ENCODE results near the gene PACSIN2. TPM values are rescaled to one million over a fixed set of nuclear protein-coding genes. Genes with fewer than 3 reads are reported as not detected.
"Not testable (repeated sequence)": the region's sequence is repeated elsewhere in the genome, so short reads cannot be mapped to it uniquely, and the experiment has no call there.

PACSIN2 gene
- total RNA-seq, 1 experiment from 2014 or later, result 103 TPM

GRCh38 chr22:43031617-43032016 is 16.7 kb upstream of the PACSIN2 start:
- H3K9me2 ChIP-seq (ENCODE audit: insufficient read depth), result no peaks in the 10 kb centered on the region
- H3K4me1 ChIP-seq (replicated peaks; ENCODE audit: insufficient read depth), result peaks cover 19% of the 10 kb centered on the region
- H3K4me2 ChIP-seq, result no peak overlapping the region
- no peaks in the 10 kb centered on the region for H3K36me3 ChIP-seq (ENCODE audit: low read depth)
- H3K27me3 ChIP-seq (ENCODE audit: insufficient read depth, low read depth), result no peaks in the 10 kb centered on the region
- ChIA-PET CTCF (no interaction called here), POLR2A (ENCODE audit: unreplicated experiment) (no interaction called here)
- H3K9me3 ChIP-seq (ENCODE audit: insufficient read depth, low read depth), result no peaks in the 10 kb centered on the region
- TF ChIP-seq CTCF (conservative IDR thresholded peaks at IDR 0.05) (no peak), EZH2 (IDR thresholded peaks at IDR 0.05; ENCODE audit: low read depth) (no peak)
- peaks cover 20% of the 10 kb centered on the region for H3F3A ChIP-seq (ENCODE audit: insufficient read depth, low read depth)
- no peak overlapping the region for H3K4me3 ChIP-seq
- no TSS peak for BruUV-seq (replicated peaks)
- intact Hi-C loops (cut with micrococcal nuclease; ENCODE audit: unreplicated experiment), result loop anchor here (5.0 kb wide), 1 partner anchor 39 kb away; no protein-coding TSS in a partner anchor
- H4K20me1 ChIP-seq (ENCODE audit: insufficient read depth), result no peaks in the 10 kb centered on the region
- H3K79me2 ChIP-seq (ENCODE audit: low read depth), result no peaks in the 10 kb centered on the region
- no peak overlapping the region for H3K27ac ChIP-seq
- H2AFZ ChIP-seq, result no peak overlapping the region
- no peak for DNase-seq

- Histone ChIP-seq H3K4me1 (replicated peaks; ENCODE audit: insufficient read depth) (peaks cover 17% of the 10 kb centered on the region), H3K9me2 (ENCODE audit: insufficient read depth) (no peaks in the 10 kb centered on the region), H3K27me3 (ENCODE audit: insufficient read depth, low read depth) (no peaks in the 10 kb centered on the region), H3K79me2 (ENCODE audit: low read depth) (peaks cover 11% of the 10 kb centered on the region), H3K27ac (no peak overlapping the region), H4K20me1 (ENCODE audit: insufficient read depth) (peaks cover 3% of the 10 kb centered on the region), H3K4me3 (no peak overlapping the region), H3K36me3 (ENCODE audit: low read depth) (no peaks in the 10 kb centered on the region), H3K9me3 (ENCODE audit: insufficient read depth, low read depth) (no peaks in the 10 kb centered on the region), H2AFZ (no peak overlapping the region), H3F3A (ENCODE audit: insufficient read depth, low read depth) (peaks cover 14% of the 10 kb centered on the region; the same call in 1 of the 2 replicates), H3K4me2 (no peak overlapping the region)
- TF ChIP-seq CTCF (conservative IDR thresholded peaks at IDR 0.05) (no peak), EZH2 (IDR thresholded peaks at IDR 0.05; ENCODE audit: low read depth) (no peak)
- no TSS peak for BruUV-seq (replicated peaks)
- CTCF ChIA-PET, result no interaction called here
- intact Hi-C loops (cut with micrococcal nuclease; ENCODE audit: unreplicated experiment), result no loop called here
- POLR2A ChIA-PET (ENCODE audit: unreplicated experiment), result interaction anchor here (0.5 kb wide), 1 partner anchor 85 kb away, joined by 3 read pairs; no protein-coding TSS in a partner anchor
- DNase-seq, result no peak
Measured at GRCh38 chr22:43018615-43019014, 3.7 kb upstream of the PACSIN2 start.

GRCh38 chr22:43017525-43018460 is 2.8 kb upstream of the PACSIN2 start:
- H3K79me2 ChIP-seq (ENCODE audit: low read depth), result peaks cover 19% of the 10 kb centered on the region
- POLR2A ChIA-PET (ENCODE audit: unreplicated experiment), result interaction anchor here (0.5 kb wide), 1 partner anchor 84 kb away, joined by 3 read pairs; no protein-coding TSS in a partner anchor
- no peaks in the 10 kb centered on the region for H3K27me3 ChIP-seq (ENCODE audit: insufficient read depth, low read depth)
- no peak overlapping the region for H3K4me3 ChIP-seq
- H2AFZ ChIP-seq, result no peak overlapping the region
- H3F3A ChIP-seq (ENCODE audit: insufficient read depth, low read depth), result peaks cover 22% of the 10 kb centered on the region; the same call in 1 of the 2 replicates
- no peak overlapping the region for H3K27ac ChIP-seq
- peaks cover 26% of the 10 kb centered on the region for H3K4me1 ChIP-seq (replicated peaks; ENCODE audit: insufficient read depth)
- H3K9me3 ChIP-seq (ENCODE audit: insufficient read depth, low read depth), result no peaks in the 10 kb centered on the region
- H3K9me2 ChIP-seq (ENCODE audit: insufficient read depth), result no peaks in the 10 kb centered on the region
- no TSS peak for BruUV-seq (replicated peaks)
- no peak for DNase-seq
- CTCF ChIA-PET, result no interaction called here
- peaks cover 11% of the 10 kb centered on the region for H4K20me1 ChIP-seq (ENCODE audit: insufficient read depth)
- no peak for TF ChIP-seq EZH2 (IDR thresholded peaks at IDR 0.05; ENCODE audit: low read depth)
- TF ChIP-seq CTCF (conservative IDR thresholded peaks at IDR 0.05), result no peak
- intact Hi-C loops (cut with micrococcal nuclease; ENCODE audit: unreplicated experiment), result no loop called here
- no peaks in the 10 kb centered on the region for H3K36me3 ChIP-seq (ENCODE audit: low read depth)
- no peak overlapping the region for H3K4me2 ChIP-seq

- Histone ChIP-seq H4K20me1 (ENCODE audit: insufficient read depth) (peaks cover 15% of the 10 kb centered on the region), H3F3A (ENCODE audit: insufficient read depth, low read depth) (peaks cover 29% of the 10 kb centered on the region; the same call in 1 of the 2 replicates), H3K4me3 (peak overlapping the region; percentile 66; the same call in 1 of the 2 replicates), H3K4me2 (peak overlapping the region; percentile 89), H3K79me2 (ENCODE audit: low read depth) (peaks cover 35% of the 10 kb centered on the region), H3K4me1 (replicated peaks; ENCODE audit: insufficient read depth) (peaks cover 42% of the 10 kb centered on the region)
- H3K27ac ChIP-seq; H2AFZ ChIP-seq; H3K36me3 ChIP-seq (ENCODE audit: low read depth); BruUV-seq (replicated peaks); H3K27me3 ChIP-seq (ENCODE audit: insufficient read depth, low read depth); H3K9me3 ChIP-seq (ENCODE audit: insufficient read depth, low read depth); H3K9me2 ChIP-seq (ENCODE audit: insufficient read depth); intact Hi-C loops (cut with micrococcal nuclease; ENCODE audit: unreplicated experiment); DNase-seq: not testable (repeated sequence)
- ChIA-PET CTCF (interaction anchor here (0.7 kb wide), 1 partner anchor 702 kb away, joined by 10 read pairs; no protein-coding TSS in a partner anchor), POLR2A (ENCODE audit: unreplicated experiment) (interaction anchor here (0.7 to 2.0 kb wide), 2 partner anchors 21 to 328 kb away, joined by 4 to 13 read pairs; no protein-coding TSS in a partner anchor)
Measured at GRCh38 chr22:43016150-43016549, 1.2 kb upstream of the PACSIN2 start.
